MM.1S (cell line): ENCODE data around the gene COX15.

Experiments
- EZH2 ChIP-seq: fragments of 300-600 bp; sonication (generic); optimal IDR thresholded peaks from 2 replicates; pipeline ENCODE3; 2017; ENCODE audit warnings: low read depth, mild to moderate bottlenecking, antibody characterized with exemption, low read length, mixed read lengths
- TF ChIP-seq, protein P1 (sequence below): fragments of 300-600 bp; sonication (generic); IDR thresholded peaks from 2 replicates; pipeline ENCODE4 v1.5.1; 2016; ENCODE audit warnings: antibody characterized with exemption, low read length, mixed read lengths

DNA sequence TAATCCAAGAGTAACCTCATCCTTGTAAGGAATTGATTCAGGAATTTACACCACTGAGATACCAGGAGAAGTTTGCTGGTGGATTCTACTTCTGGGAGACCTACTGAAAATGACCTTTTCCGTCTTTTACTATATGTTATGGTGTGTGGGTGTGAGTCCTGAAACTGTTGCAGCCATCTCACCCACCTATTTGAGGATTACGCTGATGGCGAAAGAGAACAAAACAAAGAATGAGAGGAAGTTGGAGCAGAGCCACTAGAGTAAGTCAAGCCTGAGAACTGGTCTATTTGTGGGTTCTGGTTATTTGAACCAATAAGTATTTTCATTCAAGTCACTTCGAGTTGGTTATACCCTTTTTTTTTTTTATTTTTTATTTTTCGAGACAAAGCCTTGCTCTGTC, 37.8 kb upstream of the COX15 start:
- TF ChIP-seq, protein P1, sequence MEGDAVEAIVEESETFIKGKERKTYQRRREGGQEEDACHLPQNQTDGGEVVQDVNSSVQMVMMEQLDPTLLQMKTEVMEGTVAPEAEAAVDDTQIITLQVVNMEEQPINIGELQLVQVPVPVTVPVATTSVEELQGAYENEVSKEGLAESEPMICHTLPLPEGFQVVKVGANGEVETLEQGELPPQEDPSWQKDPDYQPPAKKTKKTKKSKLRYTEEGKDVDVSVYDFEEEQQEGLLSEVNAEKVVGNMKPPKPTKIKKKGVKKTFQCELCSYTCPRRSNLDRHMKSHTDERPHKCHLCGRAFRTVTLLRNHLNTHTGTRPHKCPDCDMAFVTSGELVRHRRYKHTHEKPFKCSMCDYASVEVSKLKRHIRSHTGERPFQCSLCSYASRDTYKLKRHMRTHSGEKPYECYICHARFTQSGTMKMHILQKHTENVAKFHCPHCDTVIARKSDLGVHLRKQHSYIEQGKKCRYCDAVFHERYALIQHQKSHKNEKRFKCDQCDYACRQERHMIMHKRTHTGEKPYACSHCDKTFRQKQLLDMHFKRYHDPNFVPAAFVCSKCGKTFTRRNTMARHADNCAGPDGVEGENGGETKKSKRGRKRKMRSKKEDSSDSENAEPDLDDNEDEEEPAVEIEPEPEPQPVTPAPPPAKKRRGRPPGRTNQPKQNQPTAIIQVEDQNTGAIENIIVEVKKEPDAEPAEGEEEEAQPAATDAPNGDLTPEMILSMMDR = no peak
- TF ChIP-seq EZH2 = no peak
